ENCODE measurements around the gene NLRP1.

DNA sequence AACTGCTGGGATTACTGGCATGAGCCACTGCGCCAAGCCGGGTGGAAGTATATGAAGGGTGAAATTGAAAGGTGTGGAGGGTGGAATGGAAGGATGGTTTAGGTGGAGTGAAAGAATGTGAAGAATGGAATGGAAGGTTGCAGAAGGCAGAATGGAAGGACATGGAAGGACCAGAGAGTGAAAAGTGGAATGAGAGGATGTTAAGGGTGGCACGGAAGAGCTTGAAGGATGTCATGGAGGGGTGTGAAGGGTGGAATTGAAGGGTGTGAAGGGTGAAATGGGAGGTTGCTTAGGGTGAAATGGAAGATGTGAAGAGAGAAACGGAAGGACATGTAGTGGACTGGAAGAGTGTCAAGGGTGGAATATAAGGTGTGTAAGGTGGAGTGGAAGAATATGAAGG lies 81.8 kb downstream of the NLRP1 start:
- TF ChIP-seq, protein P1, sequence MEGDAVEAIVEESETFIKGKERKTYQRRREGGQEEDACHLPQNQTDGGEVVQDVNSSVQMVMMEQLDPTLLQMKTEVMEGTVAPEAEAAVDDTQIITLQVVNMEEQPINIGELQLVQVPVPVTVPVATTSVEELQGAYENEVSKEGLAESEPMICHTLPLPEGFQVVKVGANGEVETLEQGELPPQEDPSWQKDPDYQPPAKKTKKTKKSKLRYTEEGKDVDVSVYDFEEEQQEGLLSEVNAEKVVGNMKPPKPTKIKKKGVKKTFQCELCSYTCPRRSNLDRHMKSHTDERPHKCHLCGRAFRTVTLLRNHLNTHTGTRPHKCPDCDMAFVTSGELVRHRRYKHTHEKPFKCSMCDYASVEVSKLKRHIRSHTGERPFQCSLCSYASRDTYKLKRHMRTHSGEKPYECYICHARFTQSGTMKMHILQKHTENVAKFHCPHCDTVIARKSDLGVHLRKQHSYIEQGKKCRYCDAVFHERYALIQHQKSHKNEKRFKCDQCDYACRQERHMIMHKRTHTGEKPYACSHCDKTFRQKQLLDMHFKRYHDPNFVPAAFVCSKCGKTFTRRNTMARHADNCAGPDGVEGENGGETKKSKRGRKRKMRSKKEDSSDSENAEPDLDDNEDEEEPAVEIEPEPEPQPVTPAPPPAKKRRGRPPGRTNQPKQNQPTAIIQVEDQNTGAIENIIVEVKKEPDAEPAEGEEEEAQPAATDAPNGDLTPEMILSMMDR (IDR thresholded peaks at IDR 0.05; ENCODE audit: low read depth, low read length, missing input control) = no peak
- TF ChIP-seq JUND (IDR thresholded peaks at IDR 0.05) = no peak
- TF ChIP-seq GABPA (IDR thresholded peaks at IDR 0.05 in 1 of 2, conservative IDR thresholded peaks at IDR 0.05 in 1 of 2) = no peak
- no peak for TF ChIP-seq YY1 (IDR thresholded peaks at IDR 0.05)
- TF ChIP-seq, protein P2, sequence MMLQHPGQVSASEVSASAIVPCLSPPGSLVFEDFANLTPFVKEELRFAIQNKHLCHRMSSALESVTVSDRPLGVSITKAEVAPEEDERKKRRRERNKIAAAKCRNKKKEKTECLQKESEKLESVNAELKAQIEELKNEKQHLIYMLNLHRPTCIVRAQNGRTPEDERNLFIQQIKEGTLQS (IDR thresholded peaks at IDR 0.05) = no peak
- no peak for TF ChIP-seq SP1 (IDR thresholded peaks at IDR 0.05)
- TF ChIP-seq TAF1 (conservative IDR thresholded peaks at IDR 0.05) = no peak

Measured in liver (tissue), 3 donors.